C4-2B (cell line): ENCODE data around the gene LEMD2.

Experiments
- ZFX ChIP-seq: fragments of 450-650 bp; IDR thresholded peaks from 2 replicates; pipeline ENCODE4 v1.6.1; 2017
- TF ChIP-seq, protein P1 (sequence below): fragments of 450-650 bp; conservative IDR thresholded peaks from 2 replicates; pipeline ENCODE4 v1.5.1; 2017; ENCODE audit warnings: mild to moderate bottlenecking

DNA sequence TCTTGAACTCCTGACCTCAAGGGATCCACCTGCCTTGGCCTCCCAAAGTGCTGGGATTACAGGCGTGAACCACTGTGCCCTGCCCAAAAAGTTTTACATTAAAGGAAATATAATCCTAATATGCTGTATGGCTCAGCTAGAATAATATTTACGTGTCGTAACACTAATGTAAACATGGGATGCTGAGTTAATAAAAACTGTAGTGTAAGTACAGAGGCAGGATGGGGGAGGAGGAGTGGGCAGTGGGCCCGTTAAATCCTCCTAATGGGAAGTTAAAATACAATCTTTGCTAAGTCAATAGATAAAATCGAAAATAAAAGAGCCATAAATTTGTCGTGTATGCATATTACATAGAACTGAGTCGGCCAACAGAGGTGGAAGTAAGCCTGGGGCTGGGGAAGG lies 30.1 kb downstream of the LEMD2 start:
- TF ChIP-seq, protein P1, sequence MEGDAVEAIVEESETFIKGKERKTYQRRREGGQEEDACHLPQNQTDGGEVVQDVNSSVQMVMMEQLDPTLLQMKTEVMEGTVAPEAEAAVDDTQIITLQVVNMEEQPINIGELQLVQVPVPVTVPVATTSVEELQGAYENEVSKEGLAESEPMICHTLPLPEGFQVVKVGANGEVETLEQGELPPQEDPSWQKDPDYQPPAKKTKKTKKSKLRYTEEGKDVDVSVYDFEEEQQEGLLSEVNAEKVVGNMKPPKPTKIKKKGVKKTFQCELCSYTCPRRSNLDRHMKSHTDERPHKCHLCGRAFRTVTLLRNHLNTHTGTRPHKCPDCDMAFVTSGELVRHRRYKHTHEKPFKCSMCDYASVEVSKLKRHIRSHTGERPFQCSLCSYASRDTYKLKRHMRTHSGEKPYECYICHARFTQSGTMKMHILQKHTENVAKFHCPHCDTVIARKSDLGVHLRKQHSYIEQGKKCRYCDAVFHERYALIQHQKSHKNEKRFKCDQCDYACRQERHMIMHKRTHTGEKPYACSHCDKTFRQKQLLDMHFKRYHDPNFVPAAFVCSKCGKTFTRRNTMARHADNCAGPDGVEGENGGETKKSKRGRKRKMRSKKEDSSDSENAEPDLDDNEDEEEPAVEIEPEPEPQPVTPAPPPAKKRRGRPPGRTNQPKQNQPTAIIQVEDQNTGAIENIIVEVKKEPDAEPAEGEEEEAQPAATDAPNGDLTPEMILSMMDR: no peak
- no peak for TF ChIP-seq ZFX
